ENCODE results near the gene PPM1M.

GRCh38 chr3:52248816-52249547 lies 3.4 kb downstream of the PPM1M start:
- TF ChIP-seq YY1 (IDR thresholded peaks at IDR 0.05; ENCODE audit: insufficient read depth, insufficient read length): no peak
- no peak for TF ChIP-seq ZNF274 (IDR thresholded peaks at IDR 0.05; ENCODE audit: low read depth, low read length)

Measured in NT2/D1 (cell line).